Measurements from ENCODE around the gene EDIL3. TPM values are rescaled to one million over a fixed set of nuclear protein-coding genes. Genes with fewer than 3 reads are reported as not detected.
A peak's percentile ranks its signal among the peaks of the same experiment; 100 is the strongest.
"Not testable (repeated sequence)": the region's sequence is repeated elsewhere in the genome, so short reads cannot be mapped to it uniquely, and the experiment has no call there.

EDIL3 gene
- total RNA-seq, 1 donor from 2014 or later, result 604 TPM

- Mint-ChIP-seq H3K4me1 (ENCODE audit: low read depth) (peaks cover 67% of the 10 kb centered on the region), H3K4me3 (ENCODE audit: unreplicated experiment) (no peak overlapping the region), H3K36me3 (ENCODE audit: low read depth) (peaks cover 12% of the 10 kb centered on the region), H3K9me3 (ENCODE audit: low read depth) (peaks cover 13% of the 10 kb centered on the region), H3K27me3 (ENCODE audit: low read depth) (no peaks in the 10 kb centered on the region), H3K27ac (ENCODE audit: unreplicated experiment) (peak overlapping the region; percentile 82)
- no peak for DNase-seq (ENCODE audit: low spot score)
- TF ChIP-seq, protein P1, sequence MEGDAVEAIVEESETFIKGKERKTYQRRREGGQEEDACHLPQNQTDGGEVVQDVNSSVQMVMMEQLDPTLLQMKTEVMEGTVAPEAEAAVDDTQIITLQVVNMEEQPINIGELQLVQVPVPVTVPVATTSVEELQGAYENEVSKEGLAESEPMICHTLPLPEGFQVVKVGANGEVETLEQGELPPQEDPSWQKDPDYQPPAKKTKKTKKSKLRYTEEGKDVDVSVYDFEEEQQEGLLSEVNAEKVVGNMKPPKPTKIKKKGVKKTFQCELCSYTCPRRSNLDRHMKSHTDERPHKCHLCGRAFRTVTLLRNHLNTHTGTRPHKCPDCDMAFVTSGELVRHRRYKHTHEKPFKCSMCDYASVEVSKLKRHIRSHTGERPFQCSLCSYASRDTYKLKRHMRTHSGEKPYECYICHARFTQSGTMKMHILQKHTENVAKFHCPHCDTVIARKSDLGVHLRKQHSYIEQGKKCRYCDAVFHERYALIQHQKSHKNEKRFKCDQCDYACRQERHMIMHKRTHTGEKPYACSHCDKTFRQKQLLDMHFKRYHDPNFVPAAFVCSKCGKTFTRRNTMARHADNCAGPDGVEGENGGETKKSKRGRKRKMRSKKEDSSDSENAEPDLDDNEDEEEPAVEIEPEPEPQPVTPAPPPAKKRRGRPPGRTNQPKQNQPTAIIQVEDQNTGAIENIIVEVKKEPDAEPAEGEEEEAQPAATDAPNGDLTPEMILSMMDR (IDR thresholded peaks at IDR 0.05), result no peak
These were observed 83.1 kb downstream of the EDIL3 start for GRCh38 chr5:84301535-84301934.

GRCh38 chr5:84299959-84300358, 84.7 kb downstream of the EDIL3 start:
- TF ChIP-seq, protein P1 (IDR thresholded peaks at IDR 0.05), result no peak
- no peak overlapping the region for H3K27ac Mint-ChIP-seq (ENCODE audit: unreplicated experiment)
- DNase-seq (ENCODE audit: low spot score), result no peak
- H3K4me1 Mint-ChIP-seq (ENCODE audit: low read depth), result peaks cover 67% of the 10 kb centered on the region
- H3K4me3 Mint-ChIP-seq (ENCODE audit: unreplicated experiment), result no peak overlapping the region
- peaks cover 12% of the 10 kb centered on the region for H3K36me3 Mint-ChIP-seq (ENCODE audit: low read depth)
- H3K9me3 Mint-ChIP-seq (ENCODE audit: low read depth), result peaks cover 13% of the 10 kb centered on the region
- no peaks in the 10 kb centered on the region for H3K27me3 Mint-ChIP-seq (ENCODE audit: low read depth)

DNA sequence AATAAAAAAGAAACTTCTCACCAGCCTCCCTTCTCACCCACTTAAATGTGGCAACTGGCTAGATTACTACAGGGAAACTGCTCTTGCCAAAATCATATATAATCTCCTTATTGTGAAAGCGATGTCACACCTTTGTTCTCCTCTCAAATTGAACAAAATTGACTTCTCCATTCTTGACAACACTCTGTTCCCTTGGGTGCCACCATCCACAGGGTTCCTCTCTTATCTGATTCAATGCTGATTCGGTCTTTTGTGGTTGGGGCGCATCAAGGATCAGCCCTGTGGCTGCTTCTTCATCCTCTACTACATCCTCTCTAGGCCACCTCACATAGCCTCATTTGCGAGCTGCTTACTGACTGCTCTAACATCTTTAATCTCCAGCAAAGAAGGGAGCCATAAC, 86.1 kb downstream of the EDIL3 start:
- no peak overlapping the region for H3K4me3 Mint-ChIP-seq (ENCODE audit: unreplicated experiment)
- peaks cover 60% of the 10 kb centered on the region for H3K4me1 Mint-ChIP-seq (ENCODE audit: low read depth)
- DNase-seq (ENCODE audit: low spot score), result no peak
- TF ChIP-seq, protein P1 (IDR thresholded peaks at IDR 0.05), result no peak
- H3K27me3 Mint-ChIP-seq (ENCODE audit: low read depth), result no peaks in the 10 kb centered on the region
- H3K9me3 Mint-ChIP-seq (ENCODE audit: low read depth), result peaks cover 13% of the 10 kb centered on the region
- peak overlapping the region; percentile 3 for H3K27ac Mint-ChIP-seq (ENCODE audit: unreplicated experiment)
- H3K36me3 Mint-ChIP-seq (ENCODE audit: low read depth), result peaks cover 12% of the 10 kb centered on the region

DNA sequence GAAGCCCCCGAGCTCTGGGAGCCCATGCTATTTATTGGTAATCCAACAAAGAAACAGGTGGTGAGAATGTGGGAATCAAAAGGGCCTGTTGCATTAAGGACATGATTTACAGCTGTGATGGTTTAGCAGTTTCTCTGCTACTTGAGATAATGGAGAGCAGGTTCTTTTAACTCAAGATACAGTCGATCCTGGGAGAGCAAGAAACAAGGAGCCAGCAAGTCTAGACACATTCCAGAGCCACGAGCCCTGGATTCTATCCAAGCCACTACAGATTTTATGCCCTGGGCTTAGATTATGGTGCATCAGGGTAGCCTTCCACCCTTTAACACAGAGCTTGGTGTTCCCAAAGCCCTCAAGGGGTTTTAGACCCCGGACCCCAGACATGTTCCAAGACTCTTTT, 87.0 kb downstream of the EDIL3 start:
- not testable (repeated sequence) for H3K27me3 Mint-ChIP-seq (ENCODE audit: low read depth); DNase-seq (ENCODE audit: low spot score); H3K4me3 Mint-ChIP-seq (ENCODE audit: unreplicated experiment)
- peaks cover 60% of the 10 kb centered on the region for H3K4me1 Mint-ChIP-seq (ENCODE audit: low read depth)
- peaks cover 11% of the 10 kb centered on the region for H3K9me3 Mint-ChIP-seq (ENCODE audit: low read depth)
- H3K27ac Mint-ChIP-seq (ENCODE audit: unreplicated experiment), result peak overlapping the region; percentile 42
- H3K36me3 Mint-ChIP-seq (ENCODE audit: low read depth), result peaks cover 12% of the 10 kb centered on the region

DNA sequence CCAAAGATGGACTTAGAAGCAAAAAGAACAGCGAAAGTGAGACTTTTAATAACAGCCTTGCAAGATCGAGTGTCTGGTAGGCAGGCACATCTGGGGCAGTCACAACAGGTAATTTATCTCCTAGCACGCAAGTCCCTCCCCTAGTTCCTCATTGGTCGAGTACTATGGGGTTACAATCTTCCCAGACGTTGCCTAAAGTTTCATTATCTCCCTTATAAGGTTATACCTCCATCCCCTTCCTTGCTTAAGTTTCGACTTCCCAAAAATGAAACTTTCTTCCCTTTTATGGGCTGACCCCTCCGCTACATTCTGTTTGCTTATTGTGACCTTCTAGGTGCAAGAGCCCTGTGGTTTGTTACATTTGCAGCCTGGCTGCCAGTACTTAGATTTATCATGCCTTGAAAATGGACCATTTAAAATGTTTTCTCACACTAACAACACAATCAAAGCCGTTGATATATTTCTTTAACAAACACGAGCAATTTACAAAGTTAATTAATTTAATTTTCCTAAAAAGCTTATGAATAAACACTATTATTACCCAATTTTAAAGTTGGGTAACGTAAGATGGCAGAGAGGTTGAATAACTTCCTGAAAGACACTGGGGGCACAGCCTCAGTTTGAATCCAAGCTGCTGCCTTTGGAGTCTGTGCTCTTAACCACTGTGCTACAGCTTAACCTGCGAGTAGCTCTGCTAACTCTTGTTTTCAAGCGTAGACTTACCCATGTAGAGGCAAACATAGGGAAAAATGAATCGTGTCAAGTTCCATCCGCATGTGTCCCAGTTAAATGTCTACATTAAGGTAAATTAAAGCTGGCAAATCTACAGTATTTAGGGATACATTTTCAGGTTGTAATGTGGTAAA, 91.7 kb downstream of the EDIL3 start:
- no peak for DNase-seq (ENCODE audit: low spot score)

More for the DNA sequence above, 91.7 kb downstream of the EDIL3 start:
- TF ChIP-seq, protein P1 (IDR thresholded peaks at IDR 0.05), result no peak
- Mint-ChIP-seq H3K27ac (ENCODE audit: unreplicated experiment) (peak overlapping the region; percentile 10), H3K36me3 (ENCODE audit: low read depth) (peaks cover 7% of the 10 kb centered on the region), H3K4me1 (ENCODE audit: low read depth) (peaks cover 71% of the 10 kb centered on the region), H3K9me3 (ENCODE audit: low read depth) (peaks cover 9% of the 10 kb centered on the region), H3K4me3 (ENCODE audit: unreplicated experiment) (no peak overlapping the region), H3K27me3 (ENCODE audit: low read depth) (no peaks in the 10 kb centered on the region)
